Sigmoid colon (tissue), 4 donors: ENCODE data around the gene SPAG8.

Experiments
- EP300 ChIP-seq, 4 donors: sonication (generic); formaldehyde crosslinking; IDR thresholded peaks; one replicate each; pipeline ENCODE4 v1.6.1; 2017; ENCODE audit warnings: antibody characterized with exemption in 4 of 4
- POLR2A ChIP-seq, 2 donors: fragments of 450-650 bp; IDR thresholded peaks; one replicate each; pipeline ENCODE4 v1.6.1; 2016; ENCODE audit warnings: antibody characterized with exemption in 2 of 2, mild to moderate bottlenecking in 2 of 2, moderate library complexity in 2 of 2
- POLR2AphosphoS5 ChIP-seq, 4 donors: sonication (generic); formaldehyde crosslinking; IDR thresholded peaks; one replicate each; pipeline ENCODE4 v1.6.1; 2017; ENCODE audit warnings: antibody characterized with exemption in 4 of 4
- TF ChIP-seq, protein P1 (sequence below), 4 experiments: fragments of 450-650 bp in 3 of 4; fragments of 200-600 bp in 1 of 4; IDR thresholded peaks; one replicate each; pipeline ENCODE4 v1.5.1; 2016 to 2019; ENCODE audit warnings: antibody characterized with exemption in 4 of 4, mild to moderate bottlenecking in 3 of 4, moderate library complexity in 2 of 4

GRCh38 chr9:35760651-35761050 is 51.4 kb downstream of the SPAG8 start:
- TF ChIP-seq, protein P1, sequence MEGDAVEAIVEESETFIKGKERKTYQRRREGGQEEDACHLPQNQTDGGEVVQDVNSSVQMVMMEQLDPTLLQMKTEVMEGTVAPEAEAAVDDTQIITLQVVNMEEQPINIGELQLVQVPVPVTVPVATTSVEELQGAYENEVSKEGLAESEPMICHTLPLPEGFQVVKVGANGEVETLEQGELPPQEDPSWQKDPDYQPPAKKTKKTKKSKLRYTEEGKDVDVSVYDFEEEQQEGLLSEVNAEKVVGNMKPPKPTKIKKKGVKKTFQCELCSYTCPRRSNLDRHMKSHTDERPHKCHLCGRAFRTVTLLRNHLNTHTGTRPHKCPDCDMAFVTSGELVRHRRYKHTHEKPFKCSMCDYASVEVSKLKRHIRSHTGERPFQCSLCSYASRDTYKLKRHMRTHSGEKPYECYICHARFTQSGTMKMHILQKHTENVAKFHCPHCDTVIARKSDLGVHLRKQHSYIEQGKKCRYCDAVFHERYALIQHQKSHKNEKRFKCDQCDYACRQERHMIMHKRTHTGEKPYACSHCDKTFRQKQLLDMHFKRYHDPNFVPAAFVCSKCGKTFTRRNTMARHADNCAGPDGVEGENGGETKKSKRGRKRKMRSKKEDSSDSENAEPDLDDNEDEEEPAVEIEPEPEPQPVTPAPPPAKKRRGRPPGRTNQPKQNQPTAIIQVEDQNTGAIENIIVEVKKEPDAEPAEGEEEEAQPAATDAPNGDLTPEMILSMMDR (IDR thresholded peaks at IDR 0.05) = no peak
- TF ChIP-seq POLR2A (IDR thresholded peaks at IDR 0.05) = no peak
- no peak for TF ChIP-seq POLR2AphosphoS5 (IDR thresholded peaks at IDR 0.05)
- TF ChIP-seq EP300 (IDR thresholded peaks at IDR 0.05) = no peak
